HepG2 (cell line): ENCODE results near the gene BROX. TPM values are rescaled to one million over a fixed set of nuclear protein-coding genes. Genes with fewer than 3 reads are reported as not detected.

Experiments used
- ATAC-seq: fragments of 200-7000 bp; cut with Tn5 transposase; 3 replicates; pipeline ENCODE4 v1.9.1; 2020; ENCODE audit warnings: mild to moderate bottlenecking, moderate library complexity
- BruUV-seq: library from RNA; stranded (reverse); fragments of 400-500 nt; replicated peaks from 2 replicates; lab custom pipeline; 2021; lab: Mats Ljungman, UMichigan
- CTCF ChIA-PET: fragments of 300-600 bp; formaldehyde crosslinking; extraction: SDS; loops from one replicate; lab custom pipeline; 2021; ENCODE audit warnings: low total read pairs, inconsistent platforms, low intra/inter-chr PET ratio; lab: Yijun Ruan, JAX
- POLR2A ChIA-PET: fragments of 350-600 bp; sonication (Branson Sonifier 250); formaldehyde crosslinking; loops from one replicate; lab custom pipeline; 2020; ENCODE audit warnings: antibody characterized with exemption, inconsistent platforms; lab: Yijun Ruan, JAX
- DNase-seq: peaks from one replicate; pipeline ENCODE4 v3.0.0-alpha.2; 2015; ENCODE audit warnings: low spot score
- FAIRE-seq: peaks from 3 replicates; lab custom pipeline; 2011; peaks lifted over from hg19 to GRCh38; lab: Jason Lieb, UNC
- H2AFZ ChIP-seq: one replicate; pipeline ENCODE4 v1.6.1; 2011; ENCODE audit warnings: low read length, inconsistent platforms
- H3K27ac ChIP-seq: fragments of 300-600 bp; 3 replicates; pipeline ENCODE4 v1.8.0; 2011; ENCODE audit warnings: mixed run types, mild to moderate bottlenecking, mixed read lengths, low read length, inconsistent platforms; ENCODE audit not compliant: insufficient read depth; ENCODE audit errors: extremely low read length
- H3K27me3 ChIP-seq, 2 experiments: fragments of 200-600 bp in 1 of 2; 2 replicates in 1 of 2; 3 replicates in 1 of 2; pipeline versions ENCODE4 v1.6.0 to v1.8.0; 2011; ENCODE audit warnings: low read length in 2 of 2, mild to moderate bottlenecking in 2 of 2, moderate library complexity in 2 of 2, inconsistent platforms in 1 of 2; ENCODE audit not compliant: insufficient read depth in 2 of 2, control insufficient read depth in 1 of 2
- H3K36me3 ChIP-seq, 2 experiments: fragments of 200-600 bp in 1 of 2; replicated peaks in 1 of 2; 2 replicates in 1 of 2; 3 replicates in 1 of 2; pipeline versions ENCODE4 v1.5.1 to v1.8.0; 2011; ENCODE audit warnings: low read length in 2 of 2, inconsistent platforms in 1 of 2; ENCODE audit not compliant: insufficient read depth in 2 of 2, control insufficient read depth in 1 of 2
- H3K4me1 ChIP-seq: 2 replicates; pipeline ENCODE4 v1.5.1; 2012; ENCODE audit warnings: low read length, inconsistent platforms; ENCODE audit not compliant: insufficient read depth
- H3K4me2 ChIP-seq: 2 replicates; pipeline ENCODE4 v1.6.0; 2011; ENCODE audit warnings: low read depth, low read length, inconsistent platforms
- H3K4me3 ChIP-seq, 3 experiments: fragments of 200-600 bp in 1 of 3; sonication (generic), shearing (Covaris generic) in 1 of 3; replicated peaks in 1 of 3; 2 replicates each; pipeline ENCODE4 v1.5.1; 2011 to 2016; ENCODE audit warnings: low read length in 3 of 3, inconsistent platforms in 2 of 3, low read depth in 2 of 3, mild to moderate bottlenecking in 2 of 3, control low read depth in 1 of 3, mixed read lengths in 1 of 3; ENCODE audit not compliant: insufficient read depth in 1 of 3
- H3K79me2 ChIP-seq: one replicate; pipeline ENCODE4 v1.6.1; 2011; ENCODE audit warnings: low read length, inconsistent platforms; ENCODE audit not compliant: insufficient read depth
- H3K9ac ChIP-seq: 2 replicates; pipeline ENCODE4 v1.6.0; 2011; ENCODE audit warnings: mild to moderate bottlenecking, low read depth, low read length, inconsistent platforms; ENCODE audit not compliant: insufficient read depth
- H3K9me3 ChIP-seq: 2 replicates; pipeline ENCODE4 v1.5.1; 2012; ENCODE audit warnings: mild to moderate bottlenecking, low read length
- H4K20me1 ChIP-seq: 2 replicates; pipeline ENCODE4 v1.6.0; 2011; ENCODE audit warnings: inconsistent platforms, mild to moderate bottlenecking, low read length, moderate library complexity; ENCODE audit not compliant: insufficient read depth
- ADNP ChIP-seq: sonication (generic); formaldehyde crosslinking; IDR thresholded peaks from 2 replicates; pipeline ENCODE4 v1.4.0; 2020; ENCODE audit warnings: missing genetic modification reagents
- BRD4 ChIP-seq: sonication (generic); formaldehyde crosslinking; IDR thresholded peaks from 2 replicates; pipeline ENCODE4 v1.4.0; 2020; ENCODE audit warnings: missing genetic modification reagents
- FOXO1 ChIP-seq: sonication (generic); formaldehyde crosslinking; IDR thresholded peaks from 2 replicates; pipeline ENCODE4 v1.4.0; 2020; ENCODE audit warnings: missing genetic modification reagents
- HMG20A ChIP-seq: IDR thresholded peaks from 2 replicates; pipeline ENCODE4 v1.6.1; 2016; ENCODE audit warnings: borderline replicate concordance
- KMT2A ChIP-seq: sonication (generic); formaldehyde crosslinking; IDR thresholded peaks from 2 replicates; pipeline ENCODE4 v1.4.0; 2020; ENCODE audit warnings: missing genetic modification reagents
- NFATC3 ChIP-seq: sonication (generic); formaldehyde crosslinking; IDR thresholded peaks from 2 replicates; pipeline ENCODE4 v1.5.1; 2020; ENCODE audit warnings: mild to moderate bottlenecking, missing genetic modification reagents
- ONECUT2 ChIP-seq: sonication (generic); formaldehyde crosslinking; IDR thresholded peaks from 2 replicates; pipeline ENCODE4 v1.4.0; 2020; ENCODE audit warnings: missing genetic modification reagents
- POGZ ChIP-seq: sonication (generic); formaldehyde crosslinking; IDR thresholded peaks from 2 replicates; pipeline ENCODE4 v1.4.0; 2020; ENCODE audit warnings: mild to moderate bottlenecking, missing genetic modification reagents
- SMAD9 ChIP-seq: sonication (generic); formaldehyde crosslinking; IDR thresholded peaks from 2 replicates; pipeline ENCODE4 v1.5.1; 2020; ENCODE audit warnings: mild to moderate bottlenecking, missing genetic modification reagents
- ZMYM3 ChIP-seq: sonication (generic); formaldehyde crosslinking; IDR thresholded peaks from 2 replicates; pipeline ENCODE4 v1.5.1; 2020; ENCODE audit warnings: mild to moderate bottlenecking, missing genetic modification reagents
- ZNF768 ChIP-seq: sonication (generic); formaldehyde crosslinking; IDR thresholded peaks from 2 replicates; pipeline ENCODE4 v1.4.0; 2020; ENCODE audit warnings: missing genetic modification reagents
- WGBS: methylation state at CpG from one replicate; pipeline ENCODE4 v1.1.6; 2017; ENCODE audit warnings: low lambda C conversion rate; 5-methylcytosine and 5-hydroxymethylcytosine counted together
- in situ Hi-C: cut with HindIII; loops from 2 replicates; pipeline ENCODE4 v1.10.0; 2017; ENCODE audit warnings: low pct_unique_long_range_greater_than_20kb; ENCODE audit not compliant: extremely low pct_ligation_motif_present
- intact Hi-C: fragments of 100-400 bp; cut with micrococcal nuclease; formaldehyde crosslinking; loops from one replicate; pipeline ENCODE4 v1.10.0; 2022; ENCODE audit not compliant: unreplicated experiment
- polyA plus RNA-seq, 8 experiments: library from polyadenylated mRNA; depleted of rRNA in 3 of 8; stranded (reverse) in 7 of 8; unstranded in 1 of 8; fragments of >200 nt; fragmentation: Illumina TruSeq in 4 of 8; extraction: Trizol in 4 of 8; gene quantifications; 2 replicates each; pipeline versions ENCODE4 v1.2.1 to v1.2.3, GENCODE V29; 2011 to 2016; ENCODE audit warnings: low read depth in 4 of 8, missing spikeins in 1 of 8, mixed read lengths in 1 of 8; ENCODE audit not compliant: insufficient read depth in 1 of 8
- total RNA-seq, 5 experiments: library from RNA; depleted of rRNA; stranded (reverse); fragments of >200 nt; fragmentation: Illumina TruSeq; extraction: Trizol; gene quantifications; 2 replicates each; pipeline ENCODE4 v1.2.3, GENCODE V29; 2016; ENCODE audit warnings: low read depth in 1 of 5
- TF ChIP-seq, protein P1 (sequence below): sonication (generic); formaldehyde crosslinking; IDR thresholded peaks from 2 replicates; pipeline ENCODE4 v1.9.0; 2021; ENCODE audit warnings: missing genetic modification reagents, borderline replicate concordance
- TF ChIP-seq, protein P2 (sequence below): sonication (generic); formaldehyde crosslinking; IDR thresholded peaks from 2 replicates; pipeline ENCODE4 v1.5.1; 2020; ENCODE audit warnings: missing genetic modification reagents, mild to moderate bottlenecking, borderline replicate concordance
- TF ChIP-seq, protein P3 (sequence below): sonication (generic); formaldehyde crosslinking; conservative IDR thresholded peaks from 2 replicates; pipeline ENCODE4 v1.4.0; 2020; ENCODE audit warnings: missing genetic modification reagents
- TF ChIP-seq, protein P4 (sequence below): sonication (generic); formaldehyde crosslinking; IDR thresholded peaks from 2 replicates; pipeline ENCODE4 v1.4.0; 2020; ENCODE audit warnings: missing genetic modification reagents, borderline replicate concordance

The BROX gene
- total and polyA plus RNA-seq, 2 of the 13 experiments (the other 11 are each of a cell fraction or from before 2014, with no cell fraction given), result 4.4 to 33.2 TPM

DNA sequence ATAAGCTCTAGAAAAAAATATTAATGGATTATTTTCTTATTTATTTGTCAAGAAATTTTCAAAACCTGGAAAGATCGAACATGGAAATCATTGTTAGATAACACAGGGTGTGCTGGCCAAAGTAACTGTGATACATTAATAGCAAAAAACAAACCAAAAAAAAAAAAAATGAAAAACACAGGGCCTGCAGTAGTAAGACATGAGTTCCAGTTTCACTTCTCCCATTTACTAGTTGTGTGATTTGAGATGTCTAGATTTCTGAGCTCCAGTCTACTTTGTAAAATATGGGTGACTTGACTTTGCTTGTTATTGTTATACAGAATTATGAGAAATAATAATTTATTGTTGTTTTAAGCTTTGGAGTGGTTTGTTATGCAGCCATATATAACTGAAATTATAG, 38.3 kb downstream of the BROX start:
- H3K79me2 ChIP-seq, result no peaks in the 10 kb centered on the region
- WGBS, result 37% methylated on average over 1 of the region's 1 CpG
- no TSS peak for BruUV-seq
- no peak for ATAC-seq
- DNase-seq, result no peak
- H2AFZ ChIP-seq, result no peak overlapping the region
- no peak overlapping the region for H3K27ac ChIP-seq
- H3K4me2 ChIP-seq, result no peak overlapping the region
- in situ Hi-C loops (no loop called here), intact Hi-C loops (no loop called here)
- TF ChIP-seq ZNF768 (CRISPR knock-in tag), result no peak
- no peak for TF ChIP-seq SMAD9 (CRISPR knock-in tag)
- no peak for TF ChIP-seq ADNP
- no peak for TF ChIP-seq BRD4 (CRISPR knock-in tag)
- TF ChIP-seq POGZ (CRISPR knock-in tag), result no peak
- no peak for TF ChIP-seq ONECUT2 (CRISPR knock-in tag)
- no peak for TF ChIP-seq NFATC3 (CRISPR knock-in tag)
- TF ChIP-seq, protein P1, sequence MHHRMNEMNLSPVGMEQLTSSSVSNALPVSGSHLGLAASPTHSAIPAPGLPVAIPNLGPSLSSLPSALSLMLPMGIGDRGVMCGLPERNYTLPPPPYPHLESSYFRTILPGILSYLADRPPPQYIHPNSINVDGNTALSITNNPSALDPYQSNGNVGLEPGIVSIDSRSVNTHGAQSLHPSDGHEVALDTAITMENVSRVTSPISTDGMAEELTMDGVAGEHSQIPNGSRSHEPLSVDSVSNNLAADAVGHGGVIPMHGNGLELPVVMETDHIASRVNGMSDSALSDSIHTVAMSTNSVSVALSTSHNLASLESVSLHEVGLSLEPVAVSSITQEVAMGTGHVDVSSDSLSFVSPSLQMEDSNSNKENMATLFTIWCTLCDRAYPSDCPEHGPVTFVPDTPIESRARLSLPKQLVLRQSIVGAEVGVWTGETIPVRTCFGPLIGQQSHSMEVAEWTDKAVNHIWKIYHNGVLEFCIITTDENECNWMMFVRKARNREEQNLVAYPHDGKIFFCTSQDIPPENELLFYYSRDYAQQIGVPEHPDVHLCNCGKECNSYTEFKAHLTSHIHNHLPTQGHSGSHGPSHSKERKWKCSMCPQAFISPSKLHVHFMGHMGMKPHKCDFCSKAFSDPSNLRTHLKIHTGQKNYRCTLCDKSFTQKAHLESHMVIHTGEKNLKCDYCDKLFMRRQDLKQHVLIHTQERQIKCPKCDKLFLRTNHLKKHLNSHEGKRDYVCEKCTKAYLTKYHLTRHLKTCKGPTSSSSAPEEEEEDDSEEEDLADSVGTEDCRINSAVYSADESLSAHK (CRISPR knock-in tag), result no peak
- TF ChIP-seq, protein P2, sequence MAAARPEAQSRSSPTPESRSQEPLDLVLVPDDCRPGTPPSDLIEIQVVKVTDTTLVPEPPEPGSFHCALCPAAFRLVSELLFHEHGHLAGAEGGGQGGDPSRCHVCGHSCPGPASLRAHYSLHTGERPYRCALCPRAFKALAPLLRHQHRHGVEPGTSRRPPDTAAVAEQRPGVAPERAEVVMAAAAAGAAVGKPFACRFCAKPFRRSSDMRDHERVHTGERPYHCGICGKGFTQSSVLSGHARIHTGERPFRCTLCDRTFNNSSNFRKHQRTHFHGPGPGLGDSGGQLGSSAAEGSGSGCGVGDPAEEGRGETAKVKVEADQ (CRISPR knock-in tag), result no peak
- TF ChIP-seq KMT2A (CRISPR knock-in tag), result no peak
- TF ChIP-seq ZMYM3 (CRISPR knock-in tag), result no peak
- TF ChIP-seq, protein P3, sequence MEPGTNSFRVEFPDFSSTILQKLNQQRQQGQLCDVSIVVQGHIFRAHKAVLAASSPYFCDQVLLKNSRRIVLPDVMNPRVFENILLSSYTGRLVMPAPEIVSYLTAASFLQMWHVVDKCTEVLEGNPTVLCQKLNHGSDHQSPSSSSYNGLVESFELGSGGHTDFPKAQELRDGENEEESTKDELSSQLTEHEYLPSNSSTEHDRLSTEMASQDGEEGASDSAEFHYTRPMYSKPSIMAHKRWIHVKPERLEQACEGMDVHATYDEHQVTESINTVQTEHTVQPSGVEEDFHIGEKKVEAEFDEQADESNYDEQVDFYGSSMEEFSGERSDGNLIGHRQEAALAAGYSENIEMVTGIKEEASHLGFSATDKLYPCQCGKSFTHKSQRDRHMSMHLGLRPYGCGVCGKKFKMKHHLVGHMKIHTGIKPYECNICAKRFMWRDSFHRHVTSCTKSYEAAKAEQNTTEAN, result no peak
- TF ChIP-seq, protein P4, sequence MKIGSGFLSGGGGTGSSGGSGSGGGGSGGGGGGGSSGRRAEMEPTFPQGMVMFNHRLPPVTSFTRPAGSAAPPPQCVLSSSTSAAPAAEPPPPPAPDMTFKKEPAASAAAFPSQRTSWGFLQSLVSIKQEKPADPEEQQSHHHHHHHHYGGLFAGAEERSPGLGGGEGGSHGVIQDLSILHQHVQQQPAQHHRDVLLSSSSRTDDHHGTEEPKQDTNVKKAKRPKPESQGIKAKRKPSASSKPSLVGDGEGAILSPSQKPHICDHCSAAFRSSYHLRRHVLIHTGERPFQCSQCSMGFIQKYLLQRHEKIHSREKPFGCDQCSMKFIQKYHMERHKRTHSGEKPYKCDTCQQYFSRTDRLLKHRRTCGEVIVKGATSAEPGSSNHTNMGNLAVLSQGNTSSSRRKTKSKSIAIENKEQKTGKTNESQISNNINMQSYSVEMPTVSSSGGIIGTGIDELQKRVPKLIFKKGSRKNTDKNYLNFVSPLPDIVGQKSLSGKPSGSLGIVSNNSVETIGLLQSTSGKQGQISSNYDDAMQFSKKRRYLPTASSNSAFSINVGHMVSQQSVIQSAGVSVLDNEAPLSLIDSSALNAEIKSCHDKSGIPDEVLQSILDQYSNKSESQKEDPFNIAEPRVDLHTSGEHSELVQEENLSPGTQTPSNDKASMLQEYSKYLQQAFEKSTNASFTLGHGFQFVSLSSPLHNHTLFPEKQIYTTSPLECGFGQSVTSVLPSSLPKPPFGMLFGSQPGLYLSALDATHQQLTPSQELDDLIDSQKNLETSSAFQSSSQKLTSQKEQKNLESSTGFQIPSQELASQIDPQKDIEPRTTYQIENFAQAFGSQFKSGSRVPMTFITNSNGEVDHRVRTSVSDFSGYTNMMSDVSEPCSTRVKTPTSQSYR (CRISPR knock-in tag), result no peak
- no peak for TF ChIP-seq FOXO1
- no peak for TF ChIP-seq HMG20A
- H3K9me3 ChIP-seq, result no peaks in the 10 kb centered on the region
- H3K4me1 ChIP-seq, result no peaks in the 10 kb centered on the region
- FAIRE-seq, result no peak
- no peaks in the 10 kb centered on the region for H3K36me3 ChIP-seq
- peaks cover 1 to 11% of the 10 kb centered on the region in 2 experiments; a peak in 3 of 5 replicates for H3K27me3 ChIP-seq
- H3K9ac ChIP-seq, result no peak overlapping the region
- CTCF ChIA-PET, result no interaction called here
- H4K20me1 ChIP-seq, result no peaks in the 10 kb centered on the region
- POLR2A ChIA-PET, result no interaction called here
- no peak overlapping the region for H3K4me3 ChIP-seq
